WTC11 (cell line): ENCODE data around the gene CAMK2D. TPM values are rescaled to one million over a fixed set of nuclear protein-coding genes. Genes with fewer than 3 reads are reported as not detected.

Source experiments
- ATAC-seq: fragments of 200-7000 bp; cut with Tn5 transposase; 2 replicates; pipeline ENCODE4 v1.10.0; 2021; ENCODE audit warnings: mild to moderate bottlenecking, moderate library complexity
- CTCF ChIA-PET: fragments of 300-600 bp; sonication (Branson Sonifier 250); formaldehyde crosslinking; loops from one replicate; lab custom pipeline; 2021; ENCODE audit warnings: antibody characterized with exemption; lab: Charles Lee
- POLR2A ChIA-PET: fragments of 350-600 bp; sonication (Branson Sonifier 250); formaldehyde crosslinking; loops from one replicate; lab custom pipeline; 2021; ENCODE audit warnings: antibody characterized with exemption; lab: Charles Lee
- DNase-seq: peaks from one replicate; pipeline ENCODE4 v3.0.0; 2021; ENCODE audit warnings: low spot score
- H3K27ac Mint-ChIP-seq: 2 replicates; pipeline ENCODE4 v1.8.0; 2021; ENCODE audit warnings: mixed read lengths
- H3K27me3 Mint-ChIP-seq: 2 replicates; pipeline ENCODE4 v1.8.0; 2021; ENCODE audit warnings: low read depth, mild to moderate bottlenecking, moderate library complexity, mixed read lengths
- H3K36me3 Mint-ChIP-seq: 2 replicates; pipeline ENCODE4 v1.8.0; 2021; ENCODE audit warnings: mixed read lengths
- H3K4me1 Mint-ChIP-seq: 2 replicates; pipeline ENCODE4 v1.8.0; 2022; ENCODE audit warnings: mixed read lengths
- H3K4me3 Mint-ChIP-seq: 2 replicates; pipeline ENCODE4 v1.8.0; 2021; ENCODE audit warnings: mild to moderate bottlenecking, moderate library complexity, mixed read lengths
- H3K9me3 Mint-ChIP-seq: 2 replicates; pipeline ENCODE4 v1.8.0; 2021; ENCODE audit warnings: mixed read lengths
- AR ChIP-seq: fragments of 250-450 bp; sonication (Bioruptor Pico); IDR thresholded peaks from 2 replicates; pipeline ENCODE4 v1.9.0; 2021; ENCODE audit warnings: mild to moderate bottlenecking
- E2F4 ChIP-seq: sonication (generic); formaldehyde crosslinking; IDR thresholded peaks from 2 replicates; pipeline ENCODE4 v1.8.1; 2022; ENCODE audit warnings: low read depth, mild to moderate bottlenecking, moderate library complexity, missing genetic modification reagents, borderline replicate concordance
- ESRRA ChIP-seq: sonication (generic); formaldehyde crosslinking; IDR thresholded peaks from 2 replicates; pipeline ENCODE4 v1.8.1; 2022; ENCODE audit warnings: mild to moderate bottlenecking, missing genetic modification reagents, borderline replicate concordance
- ETV6 ChIP-seq: sonication (generic); formaldehyde crosslinking; IDR thresholded peaks from 2 replicates; pipeline ENCODE4 v1.8.1; 2022; ENCODE audit warnings: mild to moderate bottlenecking, missing genetic modification reagents
- FOXP4 ChIP-seq: sonication (generic); formaldehyde crosslinking; IDR thresholded peaks from 2 replicates; pipeline ENCODE4 v1.8.0; 2022; ENCODE audit warnings: mild to moderate bottlenecking, missing genetic modification reagents
- GABPB1 ChIP-seq: sonication (generic); formaldehyde crosslinking; IDR thresholded peaks from 2 replicates; pipeline ENCODE4 v1.8.1; 2023; ENCODE audit warnings: mild to moderate bottlenecking, missing genetic modification reagents
- IRF2 ChIP-seq: sonication (generic); formaldehyde crosslinking; IDR thresholded peaks from 2 replicates; pipeline ENCODE4 v1.8.0; 2022; ENCODE audit warnings: low read depth, missing genetic modification reagents, borderline replicate concordance
- MXD4 ChIP-seq: fragments of 250-450 bp; sonication (Bioruptor Pico); IDR thresholded peaks from 2 replicates; pipeline ENCODE4 v1.8.0; 2021; ENCODE audit warnings: mild to moderate bottlenecking, moderate library complexity, borderline replicate concordance
- NFE2L1 ChIP-seq: sonication (generic); formaldehyde crosslinking; IDR thresholded peaks from 2 replicates; pipeline ENCODE4 v1.8.1; 2023; ENCODE audit warnings: missing genetic modification reagents
- NR3C1 ChIP-seq: sonication (generic); formaldehyde crosslinking; conservative IDR thresholded peaks from 2 replicates; pipeline ENCODE4 v1.8.1; 2023; ENCODE audit warnings: low read depth, mild to moderate bottlenecking, missing genetic modification reagents
- RORB ChIP-seq: fragments of 250-450 bp; sonication (Bioruptor Pico); IDR thresholded peaks from 2 replicates; pipeline ENCODE4 v1.9.0; 2021; ENCODE audit warnings: mild to moderate bottlenecking
- SMAD4 ChIP-seq: sonication (generic); formaldehyde crosslinking; IDR thresholded peaks from 2 replicates; pipeline ENCODE4 v1.8.0; 2022; ENCODE audit warnings: mild to moderate bottlenecking, missing genetic modification reagents
- USF1 ChIP-seq: sonication (generic); formaldehyde crosslinking; IDR thresholded peaks from 2 replicates; pipeline ENCODE4 v1.8.0; 2022; ENCODE audit warnings: mild to moderate bottlenecking, missing genetic modification reagents
- ZSCAN18 ChIP-seq: fragments of 250-450 bp; sonication (Bioruptor Pico); IDR thresholded peaks from 2 replicates; pipeline ENCODE4 v2.1.2; 2022; ENCODE audit warnings: mild to moderate bottlenecking, moderate library complexity
- total RNA-seq: library from RNA; stranded (reverse); gene quantifications from 3 replicates; pipeline ENCODE4 v1.2.3, GENCODE V29; 2021
- TF ChIP-seq, protein P1 (sequence below): fragments of 250-450 bp; sonication (Bioruptor Pico); IDR thresholded peaks from 2 replicates; pipeline ENCODE4 v1.9.0; 2021; ENCODE audit warnings: mild to moderate bottlenecking
- TF ChIP-seq, protein P2 (sequence below): sonication (generic); formaldehyde crosslinking; IDR thresholded peaks from 2 replicates; pipeline ENCODE4 v1.8.1; 2023; ENCODE audit warnings: mild to moderate bottlenecking, missing genetic modification reagents

Gene CAMK2D
- total RNA-seq, 1 experiment from 2014 or later: 16.5 TPM

DNA sequence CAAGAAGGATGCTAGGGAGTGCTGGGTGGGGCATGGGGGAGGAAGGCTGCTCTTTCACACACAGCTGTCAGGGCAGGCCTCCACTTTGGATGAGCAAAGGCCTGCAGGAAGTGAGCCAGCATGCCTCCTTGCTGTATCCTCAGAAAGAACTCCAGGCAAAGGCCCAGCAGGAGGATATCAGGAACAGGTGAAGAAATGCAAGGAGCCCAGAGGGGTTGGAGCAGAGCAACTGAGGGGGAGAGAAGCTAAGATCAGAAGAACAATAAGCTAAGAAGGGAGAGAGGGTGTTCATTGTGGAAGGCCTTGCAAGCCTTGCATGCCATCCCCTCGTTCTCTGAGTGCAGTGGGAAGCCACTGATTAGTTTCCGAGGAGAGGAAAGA, 115.1 kb downstream of the CAMK2D start (continued):
- TF ChIP-seq USF1: no peak
- TF ChIP-seq NR3C1 (CRISPR knock-in tag): no peak
- TF ChIP-seq AR: no peak
- no peak for TF ChIP-seq ZSCAN18
- TF ChIP-seq, protein P1, sequence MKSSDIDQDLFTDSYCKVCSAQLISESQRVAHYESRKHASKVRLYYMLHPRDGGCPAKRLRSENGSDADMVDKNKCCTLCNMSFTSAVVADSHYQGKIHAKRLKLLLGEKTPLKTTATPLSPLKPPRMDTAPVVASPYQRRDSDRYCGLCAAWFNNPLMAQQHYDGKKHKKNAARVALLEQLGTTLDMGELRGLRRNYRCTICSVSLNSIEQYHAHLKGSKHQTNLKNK: no peak
- peak; percentile 56; the same call in 1 of the 2 replicates for TF ChIP-seq FOXP4 (CRISPR knock-in tag)
- TF ChIP-seq MXD4 (CRISPR knock-in tag): no peak
- no peak for TF ChIP-seq E2F4
- TF ChIP-seq SMAD4 (CRISPR knock-in tag): no peak
- no peak for TF ChIP-seq RORB
- no peak for TF ChIP-seq ESRRA
- peak; percentile 80 for TF ChIP-seq ETV6 (CRISPR knock-in tag)
- TF ChIP-seq GABPB1: no peak
- TF ChIP-seq, protein P2, sequence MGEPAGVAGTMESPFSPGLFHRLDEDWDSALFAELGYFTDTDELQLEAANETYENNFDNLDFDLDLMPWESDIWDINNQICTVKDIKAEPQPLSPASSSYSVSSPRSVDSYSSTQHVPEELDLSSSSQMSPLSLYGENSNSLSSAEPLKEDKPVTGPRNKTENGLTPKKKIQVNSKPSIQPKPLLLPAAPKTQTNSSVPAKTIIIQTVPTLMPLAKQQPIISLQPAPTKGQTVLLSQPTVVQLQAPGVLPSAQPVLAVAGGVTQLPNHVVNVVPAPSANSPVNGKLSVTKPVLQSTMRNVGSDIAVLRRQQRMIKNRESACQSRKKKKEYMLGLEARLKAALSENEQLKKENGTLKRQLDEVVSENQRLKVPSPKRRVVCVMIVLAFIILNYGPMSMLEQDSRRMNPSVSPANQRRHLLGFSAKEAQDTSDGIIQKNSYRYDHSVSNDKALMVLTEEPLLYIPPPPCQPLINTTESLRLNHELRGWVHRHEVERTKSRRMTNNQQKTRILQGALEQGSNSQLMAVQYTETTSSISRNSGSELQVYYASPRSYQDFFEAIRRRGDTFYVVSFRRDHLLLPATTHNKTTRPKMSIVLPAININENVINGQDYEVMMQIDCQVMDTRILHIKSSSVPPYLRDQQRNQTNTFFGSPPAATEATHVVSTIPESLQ (CRISPR knock-in tag): no peak
- TF ChIP-seq, all 79 proteins: peak for 8

GRCh38 chr4:113645771-113646441, 115.6 kb downstream of the CAMK2D start:
- ATAC-seq (peak; percentile 76), DNase-seq (no peak)
- ChIA-PET CTCF (interaction anchor here (0.8 to 1.6 kb wide), 3 partner anchors 8 to 250 kb away, joined by 3 to 4 read pairs (median 4); no protein-coding TSS in a partner anchor), POLR2A (interaction anchor here (0.7 kb wide), 2 partner anchors 106 to 121 kb away, joined by 3 to 6 read pairs; no protein-coding TSS in a partner anchor)
- no peaks in the 10 kb centered on the region for H3K27me3 Mint-ChIP-seq
- H3K4me1 Mint-ChIP-seq: peaks cover 42% of the 10 kb centered on the region
- H3K4me3 Mint-ChIP-seq: no peak overlapping the region
- H3K27ac Mint-ChIP-seq: peak overlapping the region; percentile 85
- no peaks in the 10 kb centered on the region for H3K36me3 Mint-ChIP-seq
- TF ChIP-seq NFE2L1 (CRISPR knock-in tag): peak; percentile 84; the same call in 1 of the 2 replicates
- TF ChIP-seq IRF2 (CRISPR knock-in tag): no peak
- no peaks in the 10 kb centered on the region for H3K9me3 Mint-ChIP-seq
